ENCODE data around the gene MTHFD2L. TPM values are rescaled to one million over a fixed set of nuclear protein-coding genes. Genes with fewer than 3 reads are reported as not detected.

The MTHFD2L gene
- total RNA-seq, 2 experiments from 2014 or later = 7.3 to 8.1 TPM

GRCh38 chr4:74190919-74191397, 33.0 kb downstream of the MTHFD2L start:
- no peak overlapping the region for H3K27ac Mint-ChIP-seq
- ChIA-PET CTCF (interaction anchor here (3.2 kb wide), 1 partner anchor 38 kb away, joined by 20 read pairs; no protein-coding TSS in a partner anchor), POLR2A (no interaction called here)
- DNase-seq = no peak
- no peak for ATAC-seq
- intact Hi-C loops (cut with micrococcal nuclease) = no loop called here
- H3K4me1 Mint-ChIP-seq (ENCODE audit: low read depth) = no peaks in the 10 kb centered on the region
- no peaks in the 10 kb centered on the region for H3K36me3 Mint-ChIP-seq (ENCODE audit: low read depth)
- H3K4me3 Mint-ChIP-seq = no peak overlapping the region
- no peaks in the 10 kb centered on the region for H3K27me3 Mint-ChIP-seq
- H3K9me3 Mint-ChIP-seq = no peaks in the 10 kb centered on the region
- no peak for TF ChIP-seq CTCF (IDR thresholded peaks at IDR 0.05)

GRCh38 chr4:74197080-74197479, 39.2 kb downstream of the MTHFD2L start:
- intact Hi-C loops (cut with micrococcal nuclease) = no loop called here
- ATAC-seq (no peak), DNase-seq (no peak)
- POLR2A ChIA-PET = no interaction called here
- Mint-ChIP-seq H3K27ac (no peak overlapping the region), H3K4me1 (ENCODE audit: low read depth) (no peaks in the 10 kb centered on the region), H3K36me3 (ENCODE audit: low read depth) (no peaks in the 10 kb centered on the region), H3K4me3 (no peak overlapping the region), H3K9me3 (no peaks in the 10 kb centered on the region), H3K27me3 (no peaks in the 10 kb centered on the region)
- TF ChIP-seq CTCF (IDR thresholded peaks at IDR 0.05) = no peak
- CTCF ChIA-PET = no interaction called here

DNA sequence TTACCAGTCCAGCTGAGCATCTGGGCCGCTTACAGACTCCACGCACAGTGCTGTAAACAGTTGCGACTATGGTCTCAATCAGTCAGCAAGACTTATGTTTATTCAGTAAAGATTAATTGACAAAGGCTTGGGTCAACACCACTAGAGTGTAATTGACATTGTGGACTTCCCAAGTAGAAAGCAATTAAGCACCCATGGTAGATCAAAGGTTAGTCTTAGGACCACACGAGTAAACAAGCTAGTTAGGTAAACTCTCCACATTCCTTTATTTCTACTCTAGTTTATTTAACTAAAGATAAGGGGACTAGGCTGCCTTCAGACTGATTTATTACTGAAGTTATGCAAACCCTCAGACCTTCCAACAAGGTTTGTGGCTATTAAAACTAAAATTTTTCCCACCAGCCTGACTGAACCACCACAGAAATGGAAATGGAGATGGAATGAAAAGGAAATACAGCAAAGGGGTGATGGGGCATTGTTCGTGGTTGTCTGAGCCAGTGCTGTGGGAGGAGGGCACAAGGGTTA, 44.2 kb downstream of the MTHFD2L start:
- ChIA-PET POLR2A (no interaction called here), CTCF (interaction anchor here (0.6 to 1.5 kb wide), 2 partner anchors 12 to 13 kb away, joined by 3 to 4 read pairs; no protein-coding TSS in a partner anchor)
- H3K4me3 Mint-ChIP-seq = no peak overlapping the region
- no peak for TF ChIP-seq CTCF (IDR thresholded peaks at IDR 0.05)
- DNase-seq = no peak
- no peaks in the 10 kb centered on the region for H3K27me3 Mint-ChIP-seq
- H3K9me3 Mint-ChIP-seq = no peaks in the 10 kb centered on the region
- H3K4me1 Mint-ChIP-seq (ENCODE audit: low read depth) = peaks cover 7% of the 10 kb centered on the region
- peaks cover 3% of the 10 kb centered on the region for H3K36me3 Mint-ChIP-seq (ENCODE audit: low read depth)
- H3K27ac Mint-ChIP-seq = no peak overlapping the region
- no peak for ATAC-seq
- intact Hi-C loops (cut with micrococcal nuclease) = no loop called here

GRCh38 chr4:74203467-74203866, 45.5 kb downstream of the MTHFD2L start:
- DNase-seq = no peak
- Mint-ChIP-seq H3K36me3 (ENCODE audit: low read depth) (peaks cover 5% of the 10 kb centered on the region), H3K4me1 (ENCODE audit: low read depth) (peaks cover 7% of the 10 kb centered on the region), H3K9me3 (no peaks in the 10 kb centered on the region), H3K27ac (no peak overlapping the region), H3K27me3 (no peaks in the 10 kb centered on the region), H3K4me3 (no peak overlapping the region)
- POLR2A ChIA-PET = interaction anchor here (0.7 kb wide), 1 partner anchor 709 kb away, joined by 3 read pairs; no protein-coding TSS in a partner anchor
- intact Hi-C loops (cut with micrococcal nuclease) = no loop called here
- ATAC-seq = no peak
- CTCF ChIA-PET = interaction anchor here (1.5 kb wide), 1 partner anchor 15 kb away, joined by 4 read pairs; no protein-coding TSS in a partner anchor
- TF ChIP-seq CTCF (IDR thresholded peaks at IDR 0.05) = no peak

- H3K27ac Mint-ChIP-seq = no peak overlapping the region
- ATAC-seq = no peak
- peaks cover 7% of the 10 kb centered on the region for H3K4me1 Mint-ChIP-seq (ENCODE audit: low read depth)
- no peaks in the 10 kb centered on the region for H3K27me3 Mint-ChIP-seq
- ChIA-PET POLR2A (no interaction called here), CTCF (no interaction called here)
- intact Hi-C loops (cut with micrococcal nuclease) = no loop called here
- H3K4me3 Mint-ChIP-seq = no peak overlapping the region
- peaks cover 10% of the 10 kb centered on the region for H3K36me3 Mint-ChIP-seq (ENCODE audit: low read depth)
- no peak for DNase-seq
- no peaks in the 10 kb centered on the region for H3K9me3 Mint-ChIP-seq
- TF ChIP-seq CTCF (IDR thresholded peaks at IDR 0.05) = no peak
Observed at GRCh38 chr4:74205046-74205445, 47.1 kb downstream of the MTHFD2L start.
